H4 (cell line): ENCODE results near the gene LRP6. TPM values are rescaled to one million over a fixed set of nuclear protein-coding genes. Genes with fewer than 3 reads are reported as not detected.
"Not testable (repeated sequence)": the region's sequence is repeated elsewhere in the genome, so short reads cannot be mapped to it uniquely, and the experiment has no call there.

ENCODE experiments used
- DNase-seq: peaks from one replicate; pipeline ENCODE4 v3.0.0-alpha.2; 2015; ENCODE audit warnings: low spot score
- total RNA-seq: library from RNA; depleted of rRNA; stranded (reverse); fragments of >200 nt; shearing (Covaris generic); gene quantifications from 2 replicates; pipeline ENCODE4 v1.2.3, GENCODE V29; 2014; rRNA removed

LRP6 gene
- total RNA-seq, result 14.0 and 19.0 TPM in 2 replicates

DNA sequence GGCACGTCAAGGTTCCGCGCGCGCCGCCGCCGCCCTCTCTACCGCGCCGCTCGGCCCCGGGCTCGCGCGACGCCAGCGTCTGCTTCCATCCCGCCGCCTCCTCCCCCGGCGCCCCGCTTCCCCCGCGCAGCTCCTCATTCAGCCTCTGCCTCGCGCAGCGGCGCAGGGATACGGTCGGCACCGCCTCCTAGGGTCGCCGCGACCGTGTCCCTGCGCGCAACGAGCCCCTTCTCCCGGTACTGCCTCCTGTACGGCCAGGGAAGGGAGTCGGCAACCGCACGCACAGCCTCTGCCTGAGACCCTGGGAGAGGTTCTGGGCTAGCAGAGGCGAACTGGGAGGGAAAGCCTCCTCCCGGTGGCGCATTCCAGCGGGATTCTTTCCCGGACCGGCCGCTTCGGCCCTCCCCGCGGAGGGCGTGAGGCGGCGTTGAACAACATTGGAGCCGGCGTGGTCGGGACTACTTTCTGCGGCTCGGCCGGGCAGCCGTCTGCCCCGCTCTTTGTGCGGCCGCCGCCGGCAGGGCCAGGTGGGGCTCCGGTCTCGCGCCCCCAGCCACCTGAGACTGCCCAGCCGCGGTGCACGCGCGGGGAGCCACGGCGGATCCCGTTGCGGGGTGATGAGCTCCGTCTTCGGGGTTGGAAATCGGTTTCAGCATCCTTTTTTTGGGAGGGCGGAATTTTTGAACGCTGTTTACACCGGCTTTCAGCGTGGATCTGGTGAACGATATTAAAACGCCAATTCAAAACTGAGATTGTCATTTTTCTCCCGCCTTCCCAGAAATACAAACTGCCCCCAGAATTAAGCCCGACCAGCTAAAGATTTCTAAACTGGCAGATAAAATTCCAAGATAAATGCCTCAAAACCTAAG is at the start of gene LRP6:
TSS of gene LRP6 (minus strand) at position 172 of the 869 bp plus-strand sequence. CDS start 309 bp downstream, outside the sequence.
- peak; percentile 87 for DNase-seq

DNA sequence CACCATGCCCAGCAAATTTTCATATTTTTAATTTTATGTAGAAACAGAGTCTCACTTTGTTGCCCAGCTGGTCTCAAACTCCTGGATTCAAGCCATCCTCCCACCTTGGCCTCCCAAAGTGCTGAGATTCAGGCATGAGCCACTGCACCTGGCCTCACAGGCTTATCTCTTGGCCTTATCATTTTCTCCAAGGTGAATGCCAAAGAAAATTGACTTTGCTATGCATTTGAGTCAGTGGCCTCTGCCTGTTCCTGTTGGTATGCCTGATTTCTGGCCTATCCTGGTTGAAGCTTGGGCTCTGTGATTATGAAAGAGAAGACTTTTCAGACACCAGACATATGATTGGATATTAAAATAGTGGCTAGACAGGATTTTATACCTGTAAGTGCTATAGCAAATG is 49.0 kb upstream of the LRP6 start:
- DNase-seq, result no peak

DNA sequence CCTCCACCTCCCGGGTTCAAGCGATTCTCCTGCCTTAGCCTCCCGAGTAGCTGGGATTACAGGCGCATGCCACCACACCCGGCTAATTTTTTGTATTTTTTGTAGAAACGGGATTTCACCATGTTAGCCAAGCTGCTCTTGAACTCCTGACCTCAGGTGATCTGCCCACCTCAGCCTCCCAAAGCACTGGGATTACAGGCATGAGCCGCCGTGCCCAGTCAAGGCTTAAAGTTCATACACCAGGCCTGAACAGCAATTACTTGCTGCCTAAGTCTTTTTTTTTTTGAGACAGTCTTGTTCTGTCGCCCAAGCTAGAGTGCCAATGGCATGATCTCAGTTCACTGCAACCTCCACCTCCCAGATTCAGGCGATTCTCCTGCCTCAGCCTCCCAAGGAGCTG is 43.9 kb upstream of the LRP6 start:
- not testable (repeated sequence) for DNase-seq

DNA sequence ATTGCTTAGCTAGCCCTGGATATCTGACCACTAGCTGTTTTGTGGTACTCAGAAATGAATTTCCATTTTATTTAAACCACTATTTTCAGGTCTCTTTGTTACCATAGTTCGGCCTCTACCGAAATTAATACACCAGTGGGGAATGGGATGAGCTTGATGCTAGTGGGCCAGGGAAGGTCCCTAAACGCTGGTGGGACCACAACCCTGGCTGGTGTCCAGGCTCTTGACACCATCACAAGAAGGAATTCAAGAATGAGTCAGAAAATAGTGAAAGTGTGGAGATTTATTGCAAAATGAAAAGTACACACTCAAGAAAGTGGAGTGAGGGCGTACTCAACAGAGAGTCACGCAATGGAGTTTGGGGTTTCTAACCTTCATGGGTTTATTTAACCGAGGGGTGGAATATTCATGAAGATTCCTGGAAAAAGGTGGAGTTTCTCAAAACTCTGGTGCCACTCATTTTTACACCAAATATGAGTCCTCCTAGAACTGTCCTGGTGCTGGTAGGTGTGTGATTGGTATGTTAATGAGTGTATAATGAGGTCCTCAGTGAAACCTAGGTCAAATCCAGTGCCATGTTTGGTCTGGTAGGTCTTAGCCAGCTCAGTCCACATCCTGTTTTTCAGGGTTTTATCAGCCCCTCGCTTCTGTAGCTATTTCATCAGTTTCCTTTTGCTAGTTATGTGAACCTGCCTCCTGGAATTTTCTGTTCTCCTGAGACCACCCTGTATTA is 38.9 kb upstream of the LRP6 start:
- DNase-seq, result no peak

GRCh38 chr12:12302976-12303375 is 36.1 kb upstream of the LRP6 start:
- no peak for DNase-seq

DNA sequence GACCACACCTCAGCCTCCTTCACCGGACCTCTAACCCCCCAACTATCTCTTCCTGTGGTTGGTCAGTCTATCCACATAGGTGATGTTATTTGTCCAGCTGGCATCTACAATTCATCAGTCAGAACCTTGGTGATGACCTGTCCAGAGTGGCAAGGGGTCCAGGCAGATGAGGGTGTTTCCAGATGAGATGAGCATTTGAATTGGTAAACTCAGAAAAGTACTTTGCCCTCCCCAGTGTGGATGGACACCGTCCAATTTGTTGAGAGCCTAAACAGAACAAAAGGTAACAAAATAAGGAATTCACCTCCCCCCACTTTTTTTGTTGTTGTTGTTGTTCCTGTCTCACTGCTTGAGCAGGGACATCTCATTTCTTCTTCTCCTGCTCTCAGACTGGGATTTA is 34.3 kb upstream of the LRP6 start:
- DNase-seq, result no peak

DNA sequence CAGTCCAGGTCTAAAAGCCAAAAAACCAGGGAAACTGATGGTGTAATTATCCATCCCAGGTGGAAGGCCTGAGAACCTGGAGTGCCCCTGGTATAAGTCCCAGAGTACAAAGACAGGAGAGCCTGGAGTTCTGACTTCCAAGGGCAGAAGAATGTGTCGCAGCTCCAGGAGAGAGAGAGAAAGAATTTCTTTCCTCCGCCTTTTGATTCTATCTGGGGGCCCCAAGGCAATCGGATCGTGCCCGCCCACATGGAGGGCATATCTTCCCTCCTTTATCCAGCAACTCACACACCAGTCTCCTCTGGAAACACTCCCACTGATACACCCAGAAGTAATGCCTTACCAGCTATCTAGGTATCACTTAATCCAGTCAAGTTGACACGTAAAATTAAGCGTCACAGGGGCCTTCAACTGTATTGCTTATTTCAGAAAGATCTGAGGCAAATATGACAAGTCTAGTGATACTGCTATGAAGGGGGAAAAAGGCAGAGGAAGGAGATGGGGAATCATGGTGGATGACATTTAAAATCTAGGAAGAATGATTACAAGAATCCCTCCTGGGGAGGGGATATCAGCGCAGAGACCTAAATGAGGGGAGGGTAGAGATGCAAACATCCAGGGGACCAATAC is 30.5 kb upstream of the LRP6 start:
- no peak for DNase-seq

DNA sequence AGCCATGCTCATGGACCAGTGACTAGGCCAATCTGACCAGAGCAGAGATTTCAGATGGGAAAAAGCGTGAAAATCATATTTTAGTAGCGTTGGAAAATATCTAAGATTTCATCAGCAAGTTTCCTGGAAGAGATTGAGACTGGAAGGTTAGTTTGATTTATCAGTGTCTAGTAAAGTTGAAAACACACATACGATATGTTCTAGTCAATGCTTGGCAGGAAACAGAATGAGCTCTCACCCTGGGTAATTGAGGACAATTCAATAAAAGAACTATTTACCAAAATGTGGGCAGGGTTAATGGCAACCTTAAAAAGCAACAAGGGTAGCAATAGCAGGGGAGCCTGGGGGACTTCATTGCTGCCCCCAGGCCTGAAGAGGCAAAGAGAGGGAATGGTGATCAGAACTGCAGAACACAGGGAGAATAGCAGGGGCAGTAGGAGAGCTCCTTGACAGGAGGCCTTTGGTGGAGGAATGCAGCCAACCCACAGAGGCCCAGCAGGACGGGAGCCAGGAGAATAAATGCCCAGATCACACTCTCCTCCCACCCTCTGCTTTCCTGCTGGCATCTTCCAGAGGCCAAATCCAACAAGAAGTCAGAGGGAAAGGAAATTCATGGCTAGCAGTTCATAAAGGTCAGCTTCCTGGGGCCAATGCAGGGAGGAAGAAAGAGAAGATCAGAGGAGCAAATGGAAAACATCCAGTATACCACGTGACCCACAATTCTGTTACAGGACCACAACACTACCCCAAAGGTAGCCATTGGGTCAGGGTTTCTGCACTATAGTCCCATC is 27.6 kb upstream of the LRP6 start:
- no peak for DNase-seq

GRCh38 chr12:12290206-12290605 is 23.4 kb upstream of the LRP6 start:
- DNase-seq, result no peak

DNA sequence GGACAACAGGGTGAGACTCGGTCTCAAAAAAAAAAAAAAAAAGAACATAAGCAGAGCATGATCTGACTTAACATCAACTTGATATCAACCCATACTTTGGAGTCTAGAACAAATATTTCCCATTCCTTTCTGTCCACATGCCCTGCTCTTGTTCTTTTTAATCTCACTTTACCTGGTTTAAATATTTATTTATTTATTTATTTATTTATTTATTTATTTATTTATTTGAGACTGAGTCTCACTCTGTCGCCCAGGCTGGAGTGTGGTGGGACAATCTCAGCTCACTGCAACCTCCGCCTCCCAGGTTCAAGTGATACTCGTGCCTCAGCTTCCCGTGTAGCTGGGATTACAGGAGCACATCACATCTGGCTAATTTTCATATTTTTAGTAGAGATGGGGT is 19.6 kb upstream of the LRP6 start:
- DNase-seq, result no peak

GRCh38 chr12:12282761-12283425 is 16.0 kb upstream of the LRP6 start:
- DNase-seq, result no peak

- DNase-seq, result no peak
Observed at GRCh38 chr12:12282202-12282601, 15.4 kb upstream of the LRP6 start.

DNA sequence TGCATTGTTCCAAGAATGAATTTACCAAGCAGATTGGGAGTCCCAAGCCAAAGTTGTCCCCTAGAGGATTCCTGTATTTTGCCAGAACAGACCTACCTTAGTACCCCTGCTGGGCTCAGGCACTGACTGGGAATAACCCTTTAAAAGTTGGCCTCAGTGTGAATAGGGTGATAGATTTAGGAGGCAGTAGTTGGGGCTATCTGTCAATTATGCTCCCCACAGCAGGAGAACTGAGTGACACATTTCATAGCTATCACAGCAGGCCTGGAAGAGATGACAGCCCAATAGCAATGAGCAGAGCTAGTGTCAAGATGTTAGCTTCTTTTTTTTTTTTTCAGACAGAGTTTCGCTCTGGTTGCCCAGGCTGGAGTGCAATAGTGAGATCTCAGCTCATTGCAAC is 14.3 kb upstream of the LRP6 start:
- no peak for DNase-seq

DNA sequence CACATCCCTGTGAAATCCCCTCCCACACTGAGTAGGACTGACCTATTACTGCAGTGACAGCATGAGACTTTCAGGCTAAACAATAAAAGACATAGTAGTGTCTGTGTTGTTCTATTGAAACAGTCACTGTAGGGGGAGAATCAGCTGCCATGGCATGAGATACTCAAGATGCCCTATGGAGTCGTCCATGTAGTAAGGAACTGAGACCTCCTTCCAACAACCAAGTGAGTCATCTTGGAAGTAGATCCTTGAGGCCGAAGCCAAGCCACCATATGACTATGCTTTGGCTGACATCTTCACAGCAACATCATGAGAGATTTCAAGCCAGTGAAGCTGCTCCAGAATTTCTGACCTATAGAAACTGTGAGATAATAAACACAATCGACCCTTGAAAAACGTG is 12.1 kb upstream of the LRP6 start:
- no peak for DNase-seq

DNA sequence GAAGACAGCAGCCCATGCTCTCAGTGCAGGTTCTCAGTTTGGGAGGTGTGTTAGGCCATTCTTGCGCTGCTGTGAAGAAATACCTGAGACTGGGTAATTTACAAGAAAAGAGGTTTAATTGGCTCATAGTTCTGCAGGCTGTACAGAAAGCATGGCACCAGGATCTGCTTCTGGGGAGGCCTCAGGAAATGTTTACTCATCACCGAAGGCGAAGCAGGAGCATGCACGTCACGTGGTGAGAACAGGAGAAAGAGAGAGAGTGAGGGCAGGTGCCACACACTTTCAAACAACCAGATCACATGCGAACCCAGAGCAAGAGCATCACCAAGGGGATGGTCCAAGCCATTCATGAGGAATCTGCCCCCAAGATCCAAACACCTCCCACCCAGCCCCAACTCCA is 9.0 kb upstream of the LRP6 start:
- no peak for DNase-seq

DNA sequence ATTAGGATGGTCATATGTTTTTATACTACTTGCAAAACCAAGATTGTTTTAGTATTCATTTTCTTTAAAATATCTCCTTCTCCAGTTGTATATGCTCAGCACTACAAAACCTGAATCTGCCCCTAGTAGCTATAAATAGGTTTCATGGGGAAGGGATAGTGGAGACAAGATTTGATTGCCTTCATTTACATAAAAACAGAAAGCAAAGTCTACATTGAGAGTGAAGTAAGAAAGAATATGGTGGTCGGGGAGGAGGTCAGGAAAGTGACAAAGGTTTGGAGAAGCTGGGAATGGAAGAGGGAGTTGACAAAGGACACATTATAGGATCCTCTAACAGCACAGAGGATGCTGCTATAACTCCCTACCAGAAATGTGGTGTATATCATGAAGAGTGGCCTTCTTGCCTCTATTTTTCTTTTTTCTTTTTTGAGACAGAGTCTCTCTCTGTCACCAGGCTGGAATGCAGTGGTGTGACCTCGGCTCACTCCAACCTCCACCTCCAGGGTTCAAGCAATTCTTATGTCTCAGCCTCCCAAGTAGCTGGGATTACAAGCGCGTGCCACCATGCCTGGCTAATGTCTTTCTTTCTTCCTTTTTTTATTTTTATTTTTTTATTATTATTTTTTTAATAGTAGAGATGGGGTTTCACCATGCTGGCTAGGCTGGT is 6.6 kb upstream of the LRP6 start:
- no peak for DNase-seq

- DNase-seq, result no peak
Observed at GRCh38 chr12:12272869-12273268, 6.0 kb upstream of the LRP6 start.

GRCh38 chr12:12270226-12270625 is 3.4 kb upstream of the LRP6 start:
- DNase-seq, result no peak

DNA sequence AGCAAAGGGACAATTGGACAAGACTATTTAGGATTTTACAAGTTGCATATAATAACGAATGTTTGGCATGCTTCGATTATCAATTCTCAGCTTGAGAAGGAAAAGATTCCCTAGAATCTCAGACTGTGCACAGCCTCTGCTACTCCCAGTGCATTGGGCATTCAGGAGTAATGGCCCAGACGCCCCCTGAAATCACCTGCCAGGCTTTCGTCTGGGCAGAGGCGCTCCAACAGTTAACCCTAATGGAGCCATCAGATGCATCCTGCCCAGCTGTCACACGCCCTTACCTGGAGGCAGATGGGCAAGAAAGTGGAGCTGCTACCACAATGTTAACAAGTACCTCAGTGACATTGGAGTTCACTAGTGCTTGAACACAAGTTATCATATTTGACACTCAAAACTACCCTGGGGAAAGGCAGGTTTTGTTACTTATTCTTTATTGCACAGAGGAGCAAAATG is 927 bp upstream of the LRP6 start:
- DNase-seq, result no peak

DNA sequence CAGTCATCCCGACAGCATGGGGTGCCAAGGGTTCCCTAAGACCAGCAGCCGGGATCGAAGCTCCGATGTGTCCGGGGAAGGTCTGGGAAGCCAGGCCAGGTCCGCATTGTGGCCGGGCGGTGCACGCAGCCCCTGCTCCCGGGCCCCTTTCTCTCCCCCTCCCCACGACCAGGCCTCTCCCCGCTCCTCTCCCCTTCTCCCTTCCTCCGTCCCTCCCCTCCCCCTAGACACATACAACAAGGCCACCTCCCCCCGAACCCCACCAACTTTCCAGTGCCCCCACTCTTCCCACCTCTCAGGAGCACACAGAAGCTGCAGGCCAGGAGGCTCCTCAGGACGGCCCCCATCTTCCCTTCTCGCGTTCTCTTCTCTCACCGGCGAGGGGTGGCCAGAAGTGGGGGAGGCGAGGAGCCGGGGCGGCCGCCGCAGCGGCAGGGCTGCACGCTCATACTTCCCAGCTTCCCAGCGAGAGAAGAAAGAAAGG is 413 bp downstream of the LRP6 start:
- DNase-seq, result no peak
